ENCODE measurements around the gene SWI5. TPM values are rescaled to one million over a fixed set of nuclear protein-coding genes. Genes with fewer than 3 reads are reported as not detected.

Gene SWI5
- total RNA-seq, 1 experiment from 2014 or later: 22.4 TPM

- TF ChIP-seq CEBPB (IDR thresholded peaks at IDR 0.05; ENCODE audit: low read depth) (no peak), JUND (IDR thresholded peaks at IDR 0.05) (no peak), TCF7L2 (IDR thresholded peaks at IDR 0.05; ENCODE audit: borderline replicate concordance, extremely low read depth, insufficient read depth, insufficient read length) (no peak), EZH2 (IDR thresholded peaks at IDR 0.05) (no peak), SIN3A (IDR thresholded peaks at IDR 0.05; ENCODE audit: low read depth) (no peak), CBX3 (IDR thresholded peaks at IDR 0.05; ENCODE audit: low read depth) (no peak)
Measured at GRCh38 chr9:128246471-128246870, 29.6 kb upstream of the SWI5 start (continued).

DNA sequence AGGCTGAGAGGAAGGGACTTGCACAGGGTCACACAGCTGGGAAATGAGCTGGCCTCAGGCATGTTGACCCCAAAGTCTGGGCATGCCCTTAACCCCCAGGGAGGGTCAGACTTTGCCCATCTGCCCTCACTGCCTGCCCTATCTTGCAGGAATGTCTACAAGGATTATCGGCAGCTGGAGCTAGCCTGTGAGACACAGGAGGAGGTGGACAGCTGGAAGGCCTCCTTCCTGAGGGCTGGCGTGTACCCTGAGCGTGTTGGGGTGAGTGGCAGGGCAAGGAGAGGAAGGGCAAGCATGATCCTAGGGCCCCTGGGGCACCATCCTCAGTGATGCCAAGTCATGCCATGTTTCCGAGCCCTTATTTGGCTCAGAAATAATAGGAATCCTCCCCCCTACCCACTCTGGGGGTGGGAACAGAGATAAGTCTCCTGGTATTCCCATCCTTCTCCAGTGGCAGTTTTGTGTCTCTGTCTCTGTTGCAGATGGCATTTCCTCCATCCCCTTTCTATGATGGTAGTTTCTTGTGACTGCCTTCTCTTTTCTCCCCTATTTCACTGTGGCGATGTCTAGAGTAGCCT lies 28.8 kb upstream of the SWI5 start:
- ChIA-PET RAD21 (ENCODE audit: low non-redundant PET in 1 of 2, low total read pairs in 2 of 2, uncharacterized antibody in 2 of 2, unreplicated experiment in 2 of 2) (no interaction called here), CTCF (no interaction called here)
- H3K9me2 ChIP-seq (ENCODE audit: insufficient read depth): no peaks in the 10 kb centered on the region

More for the DNA sequence above, 28.8 kb upstream of the SWI5 start:
- Histone ChIP-seq H4K20me1 (ENCODE audit: insufficient read depth) (no peaks in the 10 kb centered on the region), H3K9me3 (ENCODE audit: control insufficient read depth in 1 of 2, insufficient read depth in 1 of 2, low read depth in 1 of 2, low read length in 2 of 2) (no peaks in the 10 kb centered on the region), H3K27me3 (ENCODE audit: insufficient read depth, low read length) (no peaks in the 10 kb centered on the region), H3K4me2 (ENCODE audit: low read length) (no peak overlapping the region), H2AFZ (ENCODE audit: low read depth, low read length, poor library complexity, severe bottlenecking) (no peak overlapping the region), H3K4me3 (replicated peaks in 1 of 2; ENCODE audit: low read depth in 1 of 2, low read length in 2 of 2) (no peak overlapping the region), H3K36me3 (ENCODE audit: control insufficient read depth in 1 of 2, insufficient read depth in 2 of 2, low read length in 2 of 2) (no peaks in the 10 kb centered on the region), H3K79me2 (ENCODE audit: insufficient read depth, low read length) (peaks cover 8% of the 10 kb centered on the region), H3K9ac (ENCODE audit: low read length) (no peak overlapping the region), H3K4me1 (ENCODE audit: control insufficient read depth in 1 of 2, insufficient read depth in 2 of 2, low read length in 2 of 2) (peaks cover 8 to 20% of the 10 kb centered on the region in 2 experiments; a peak in 3 of 4 replicates), H3K27ac (ENCODE audit: low read depth, low read length) (no peak overlapping the region)
- intact Hi-C loops (cut with micrococcal nuclease): no loop called here
- no peak for DNase-seq (ENCODE audit: low read depth, low spot score)
- no peak for TF ChIP-seq CTCF (IDR thresholded peaks at IDR 0.05 in 2 of 3, conservative IDR thresholded peaks at IDR 0.05 in 1 of 3; ENCODE audit: borderline replicate concordance in 1 of 3, insufficient read depth in 1 of 3, low read depth in 2 of 3, low read length in 2 of 3)
- TF ChIP-seq SP1 (IDR thresholded peaks at IDR 0.05; ENCODE audit: low read depth): no peak
- no peak for TF ChIP-seq ZFX (IDR thresholded peaks at IDR 0.05)
- TF ChIP-seq ELF1 (IDR thresholded peaks at IDR 0.05; ENCODE audit: borderline replicate concordance, low read depth): no peak
- TF ChIP-seq CBX3 (IDR thresholded peaks at IDR 0.05; ENCODE audit: low read depth): no peak
- no peak for TF ChIP-seq SIN3A (IDR thresholded peaks at IDR 0.05; ENCODE audit: low read depth)
- TF ChIP-seq SRF (IDR thresholded peaks at IDR 0.05; ENCODE audit: low read depth): no peak
- no peak for TF ChIP-seq EGR1 (IDR thresholded peaks at IDR 0.05; ENCODE audit: low read depth)
- no peak for TF ChIP-seq FOSL1 (IDR thresholded peaks at IDR 0.05; ENCODE audit: low read depth)
- no peak for TF ChIP-seq ZNF274 (IDR thresholded peaks at IDR 0.05; ENCODE audit: low read depth, low read length)
- no peak for TF ChIP-seq CEBPB (IDR thresholded peaks at IDR 0.05; ENCODE audit: low read depth)
- no peak for TF ChIP-seq TCF7L2 (IDR thresholded peaks at IDR 0.05; ENCODE audit: borderline replicate concordance, extremely low read depth, insufficient read depth, insufficient read length)
- TF ChIP-seq YY1 (IDR thresholded peaks at IDR 0.05; ENCODE audit: extremely low read depth, insufficient replicate concordance, low read depth, low read length): no peak
- TF ChIP-seq, protein P1, sequence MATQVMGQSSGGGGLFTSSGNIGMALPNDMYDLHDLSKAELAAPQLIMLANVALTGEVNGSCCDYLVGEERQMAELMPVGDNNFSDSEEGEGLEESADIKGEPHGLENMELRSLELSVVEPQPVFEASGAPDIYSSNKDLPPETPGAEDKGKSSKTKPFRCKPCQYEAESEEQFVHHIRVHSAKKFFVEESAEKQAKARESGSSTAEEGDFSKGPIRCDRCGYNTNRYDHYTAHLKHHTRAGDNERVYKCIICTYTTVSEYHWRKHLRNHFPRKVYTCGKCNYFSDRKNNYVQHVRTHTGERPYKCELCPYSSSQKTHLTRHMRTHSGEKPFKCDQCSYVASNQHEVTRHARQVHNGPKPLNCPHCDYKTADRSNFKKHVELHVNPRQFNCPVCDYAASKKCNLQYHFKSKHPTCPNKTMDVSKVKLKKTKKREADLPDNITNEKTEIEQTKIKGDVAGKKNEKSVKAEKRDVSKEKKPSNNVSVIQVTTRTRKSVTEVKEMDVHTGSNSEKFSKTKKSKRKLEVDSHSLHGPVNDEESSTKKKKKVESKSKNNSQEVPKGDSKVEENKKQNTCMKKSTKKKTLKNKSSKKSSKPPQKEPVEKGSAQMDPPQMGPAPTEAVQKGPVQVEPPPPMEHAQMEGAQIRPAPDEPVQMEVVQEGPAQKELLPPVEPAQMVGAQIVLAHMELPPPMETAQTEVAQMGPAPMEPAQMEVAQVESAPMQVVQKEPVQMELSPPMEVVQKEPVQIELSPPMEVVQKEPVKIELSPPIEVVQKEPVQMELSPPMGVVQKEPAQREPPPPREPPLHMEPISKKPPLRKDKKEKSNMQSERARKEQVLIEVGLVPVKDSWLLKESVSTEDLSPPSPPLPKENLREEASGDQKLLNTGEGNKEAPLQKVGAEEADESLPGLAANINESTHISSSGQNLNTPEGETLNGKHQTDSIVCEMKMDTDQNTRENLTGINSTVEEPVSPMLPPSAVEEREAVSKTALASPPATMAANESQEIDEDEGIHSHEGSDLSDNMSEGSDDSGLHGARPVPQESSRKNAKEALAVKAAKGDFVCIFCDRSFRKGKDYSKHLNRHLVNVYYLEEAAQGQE (IDR thresholded peaks at IDR 0.05; ENCODE audit: low read depth): no peak
- no peak for TF ChIP-seq ATF3 (IDR thresholded peaks at IDR 0.05)
- ATAC-seq: no peak
- no TSS peak for BruUV-seq (replicated peaks)
- POLR2A ChIA-PET: no interaction called here

All from HCT116 (cell line).